HS-5 (cell line): ENCODE measurements around the gene HTR3C.
"Not testable (repeated sequence)": the region's sequence is repeated elsewhere in the genome, so short reads cannot be mapped to it uniquely, and the experiment has no call there.

ENCODE experiments used
- DNase-seq: peaks from one replicate; pipeline ENCODE4 v3.0.0-alpha.2; 2012; ENCODE audit warnings: low read depth

HTR3C gene

GRCh38 chr3:184052767-184053166 is at the start of gene HTR3C:
Gene HTR3C (plus strand): TSS chr3:184053047. CDS start chr3:184053081, 34 bp downstream.
- no peak for DNase-seq

GRCh38 chr3:184003187-184003967 is 49.5 kb upstream of the HTR3C start:
- DNase-seq: peak; percentile 62

- no peak for DNase-seq
Observed at GRCh38 chr3:184004476-184004875, 48.4 kb upstream of the HTR3C start.

- no peak for DNase-seq
Observed at GRCh38 chr3:184005941-184006507, 46.8 kb upstream of the HTR3C start.

GRCh38 chr3:184007143-184007813 is 45.6 kb upstream of the HTR3C start:
- not testable (repeated sequence) for DNase-seq

GRCh38 chr3:184008161-184008560 is 44.7 kb upstream of the HTR3C start:
- DNase-seq: no peak

GRCh38 chr3:184011230-184011876 is 41.5 kb upstream of the HTR3C start:
- DNase-seq: no peak

GRCh38 chr3:184011937-184012889 is 40.6 kb upstream of the HTR3C start:
- DNase-seq: no peak

- no peak for DNase-seq
Observed at GRCh38 chr3:184015381-184016019, 37.3 kb upstream of the HTR3C start.

- DNase-seq: no peak
Observed at GRCh38 chr3:184016169-184016570, 36.7 kb upstream of the HTR3C start.

GRCh38 chr3:184016811-184017671 is 35.8 kb upstream of the HTR3C start:
- no peak for DNase-seq

- peak; percentile 70 for DNase-seq
Observed at GRCh38 chr3:184017672-184018423, 35.0 kb upstream of the HTR3C start, which contains the start of gene ABCC5. Gene ABCC5 (minus strand): TSS chr3:184017884. CDS start chr3:184014392, 3,492 bp downstream.

GRCh38 chr3:184018424-184018973 is 34.3 kb upstream of the HTR3C start:
- DNase-seq: no peak

- no peak for DNase-seq
Observed at GRCh38 chr3:184022323-184022722, 30.5 kb upstream of the HTR3C start.

GRCh38 chr3:184025256-184025655 is 27.6 kb upstream of the HTR3C start:
- not testable (repeated sequence) for DNase-seq

- DNase-seq: not testable (repeated sequence)
Observed at GRCh38 chr3:184028275-184028890, 24.5 kb upstream of the HTR3C start.

GRCh38 chr3:184029443-184029842 is 23.4 kb upstream of the HTR3C start:
- DNase-seq: no peak

GRCh38 chr3:184030536-184030935 is 22.3 kb upstream of the HTR3C start:
- DNase-seq: no peak
